H1 (cell line): ENCODE results near the gene GCAT. TPM values are rescaled to one million over a fixed set of nuclear protein-coding genes. Genes with fewer than 3 reads are reported as not detected.

ENCODE experiments used
- CTCF ChIA-PET: fragments of 300-600 bp; sonication (Branson Sonifier 250); formaldehyde crosslinking; loops from one replicate; lab custom pipeline; 2021; ENCODE audit not compliant: partially characterized antibody; lab: Charles Lee
- POLR2A ChIA-PET: fragments of 300-600 bp; sonication (Branson Sonifier 250); formaldehyde crosslinking; loops from one replicate; lab custom pipeline; 2021; ENCODE audit warnings: inconsistent platforms; ENCODE audit not compliant: partially characterized antibody; lab: Charles Lee
- DNase-seq, 2 experiments: peaks; one replicate each; pipeline versions ENCODE4 v3.0.0 to v3.0.0-alpha.2; 2010 to 2022; ENCODE audit warnings: low spot score in 2 of 2, low read depth in 1 of 2, mixed read lengths in 1 of 2
- FAIRE-seq: peaks from 2 replicates; lab custom pipeline; 2011; peaks lifted over from hg19 to GRCh38; lab: Jason Lieb, UNC
- H2AFZ ChIP-seq: 2 replicates; pipeline ENCODE4 v1.8.1; 2012; ENCODE audit warnings: low read length, inconsistent platforms
- H2AK5ac ChIP-seq: 2 replicates; pipeline ENCODE4 v1.6.1; 2013; ENCODE audit warnings: low read depth, low read length
- H2BK120ac ChIP-seq: replicated peaks from 2 replicates; pipeline ENCODE3; 2013; ENCODE audit warnings: low read depth, low read length, inconsistent platforms
- H2BK12ac ChIP-seq: 2 replicates; pipeline ENCODE4 v1.6.1; 2013; ENCODE audit warnings: low read depth, low read length
- H2BK15ac ChIP-seq: 2 replicates; pipeline ENCODE4 v1.6.1; 2013; ENCODE audit warnings: low read length
- H2BK20ac ChIP-seq: 2 replicates; pipeline ENCODE4 v1.6.1; 2013; ENCODE audit warnings: low read length
- H2BK5ac ChIP-seq: 2 replicates; pipeline ENCODE4 v1.6.1; 2013; ENCODE audit warnings: low read depth, low read length
- H3K14ac ChIP-seq: 2 replicates; pipeline ENCODE4 v1.6.1; 2013; ENCODE audit warnings: inconsistent platforms; ENCODE audit not compliant: insufficient read length
- H3K18ac ChIP-seq: 2 replicates; pipeline ENCODE4 v1.6.1; 2013; ENCODE audit warnings: low read length; ENCODE audit errors: extremely low read depth
- H3K23ac ChIP-seq: 2 replicates; pipeline ENCODE4 v1.6.1; 2013; ENCODE audit warnings: inconsistent platforms; ENCODE audit not compliant: insufficient read length
- H3K23me2 ChIP-seq: 2 replicates; pipeline ENCODE4 v1.6.1; 2013; ENCODE audit warnings: low read depth, low read length
- H3K27ac ChIP-seq: 2 replicates; pipeline ENCODE4 v1.6.1; 2011; ENCODE audit warnings: low read depth, low read length, inconsistent platforms
- H3K27me3 ChIP-seq, 4 experiments: replicated peaks in 1 of 4; 1 replicate in 1 of 4; 2 replicates in 3 of 4; pipeline versions ENCODE4 v1.6.1 to v1.8.1; 2011 to 2013; ENCODE audit warnings: low read length in 3 of 4, mild to moderate bottlenecking in 3 of 4, inconsistent platforms in 2 of 4, mixed read lengths in 2 of 4, moderate library complexity in 1 of 4; ENCODE audit not compliant: control insufficient read depth in 3 of 4, insufficient read depth in 3 of 4; ENCODE audit errors: extremely low read depth in 1 of 4
- H3K36me3 ChIP-seq, 4 experiments: 2 replicates each; pipeline versions ENCODE4 v1.6.1 to v1.8.1; 2011 to 2013; ENCODE audit warnings: mild to moderate bottlenecking in 4 of 4, low read length in 3 of 4, moderate library complexity in 2 of 4, control low read depth in 1 of 4, inconsistent platforms in 1 of 4; ENCODE audit not compliant: insufficient read depth in 4 of 4, control insufficient read depth in 2 of 4
- H3K4ac ChIP-seq: replicated peaks from 2 replicates; pipeline ENCODE3; 2013; ENCODE audit warnings: low read length, low read depth, mixed read lengths, inconsistent platforms; ENCODE audit not compliant: insufficient read length
- H3K4me1 ChIP-seq, 4 experiments: replicated peaks in 1 of 4; 1 replicate in 1 of 4; 2 replicates in 3 of 4; pipeline versions ENCODE4 v1.6.1 to v1.8.1; 2011 to 2013; ENCODE audit warnings: low read length in 3 of 4, inconsistent platforms in 2 of 4, mixed read lengths in 1 of 4; ENCODE audit not compliant: insufficient read depth in 4 of 4, control insufficient read depth in 3 of 4
- H3K4me2 ChIP-seq, 2 experiments: 2 replicates each; pipeline versions ENCODE4 v1.6.1 to v1.8.1; 2011 to 2013; ENCODE audit warnings: low read depth in 2 of 2, low read length in 2 of 2, control low read depth in 1 of 2, inconsistent platforms in 1 of 2, mild to moderate bottlenecking in 1 of 2; ENCODE audit not compliant: insufficient read depth in 1 of 2
- H3K4me3 ChIP-seq, 4 experiments: fragments of 200-600, 300-600 bp in 1 of 4; sonication (generic), shearing (Covaris generic), sonication (Bioruptor Twin) in 1 of 4; 2 replicates each; pipeline versions ENCODE4 v1.5.1 to v1.8.1; 2011 to 2016; ENCODE audit warnings: low read length in 4 of 4, low read depth in 3 of 4, control low read depth in 2 of 4, inconsistent platforms in 2 of 4, mild to moderate bottlenecking in 2 of 4, mixed read lengths in 1 of 4, moderate library complexity in 1 of 4; ENCODE audit not compliant: insufficient read depth in 2 of 4; ENCODE audit errors: extremely low read depth in 1 of 4
- H3K56ac ChIP-seq: replicated peaks from 2 replicates; pipeline ENCODE3; 2013; ENCODE audit warnings: low read depth, mild to moderate bottlenecking, mixed read lengths, low read length, inconsistent platforms; ENCODE audit not compliant: insufficient read length
- H3K79me1 ChIP-seq: 2 replicates; pipeline ENCODE4 v1.6.1; 2013; ENCODE audit warnings: low read depth, low read length, control low read depth
- H3K79me2 ChIP-seq, 2 experiments: 2 replicates each; pipeline versions ENCODE4 v1.6.1 to v1.8.1; 2012 to 2013; ENCODE audit warnings: low read length in 2 of 2, mild to moderate bottlenecking in 2 of 2, inconsistent platforms in 1 of 2; ENCODE audit not compliant: insufficient read depth in 2 of 2, control insufficient read depth in 1 of 2
- H3K9ac ChIP-seq, 4 experiments: replicated peaks in 1 of 4; 1 replicate in 1 of 4; 2 replicates in 3 of 4; pipeline versions ENCODE4 v1.6.1 to v1.8.1; 2011 to 2013; ENCODE audit warnings: low read depth in 3 of 4, low read length in 3 of 4, control low read depth in 2 of 4, mild to moderate bottlenecking in 2 of 4, moderate library complexity in 2 of 4, inconsistent platforms in 1 of 4; ENCODE audit errors: extremely low read depth in 1 of 4
- H3K9me3 ChIP-seq, 2 experiments: 2 replicates each; pipeline versions ENCODE4 v1.6.1 to v1.8.1; 2012 to 2013; ENCODE audit warnings: mild to moderate bottlenecking in 2 of 2, moderate library complexity in 2 of 2, control low read depth in 1 of 2, inconsistent platforms in 1 of 2, low read depth in 1 of 2, low read length in 1 of 2, mixed read lengths in 1 of 2; ENCODE audit not compliant: insufficient read depth in 2 of 2
- H4K20me1 ChIP-seq, 2 experiments: replicated peaks in 1 of 2; 2 replicates each; pipeline versions ENCODE3 to v1.8.1; 2011 to 2013; ENCODE audit warnings: inconsistent platforms in 2 of 2, low read length in 2 of 2, mild to moderate bottlenecking in 1 of 2; ENCODE audit not compliant: insufficient read depth in 2 of 2, control insufficient read depth in 1 of 2
- H4K5ac ChIP-seq: 2 replicates; pipeline ENCODE4 v1.6.1; 2013; ENCODE audit warnings: low read length, low read depth, mixed read lengths, inconsistent platforms; ENCODE audit not compliant: insufficient read length
- H4K8ac ChIP-seq: 2 replicates; pipeline ENCODE4 v1.8.0; 2013; ENCODE audit warnings: mild to moderate bottlenecking, moderate library complexity, low read length, inconsistent platforms; ENCODE audit not compliant: insufficient read depth; ENCODE audit errors: extremely low read depth
- H4K91ac ChIP-seq: replicated peaks from 2 replicates; pipeline ENCODE3; 2013; ENCODE audit warnings: low read length, mixed read lengths, inconsistent platforms; ENCODE audit not compliant: insufficient read length
- CHD1 ChIP-seq: IDR thresholded peaks from 2 replicates; pipeline ENCODE4 v1.6.1; 2012; ENCODE audit warnings: low read depth, low read length, improper control_type of control experiment
- HDAC6 ChIP-seq: IDR thresholded peaks from one replicate; pipeline ENCODE4 v1.7.1; 2012; ENCODE audit warnings: low read depth, mild to moderate bottlenecking, inconsistent platforms, low read length, moderate library complexity
- MAFK ChIP-seq: IDR thresholded peaks from 2 replicates; pipeline ENCODE4 v1.6.1; 2012; ENCODE audit warnings: low read depth, mild to moderate bottlenecking, improper control_type of control experiment, low read length
- TAF7 ChIP-seq: optimal IDR thresholded peaks from 2 replicates; pipeline ENCODE3; 2011; ENCODE audit warnings: low read depth, mild to moderate bottlenecking, inconsistent platforms, low read length, moderate library complexity, borderline replicate concordance
- ZNF274 ChIP-seq: IDR thresholded peaks from 2 replicates; pipeline ENCODE4 v1.7.0; 2012; ENCODE audit warnings: low read length, borderline replicate concordance; ENCODE audit errors: extremely low read depth
- WGBS, 2 experiments: shearing (Covaris generic) in 1 of 2; methylation state at CpG; one replicate each; pipeline versions ENCODE4 v1.1.6 to v1.1.7; 2013 to 2015; ENCODE audit warnings: low lambda C conversion rate in 2 of 2, mixed read lengths in 2 of 2, inconsistent platforms in 1 of 2, low coverage in 1 of 2, missing lambda C conversion rate in 1 of 2; ENCODE audit not compliant: insufficient replicate concordance in 2 of 2, insufficient coverage in 1 of 2, insufficient read length in 1 of 2; ENCODE audit errors: extremely low coverage in 1 of 2, missing lambda C conversion rate in 1 of 2; 5-methylcytosine and 5-hydroxymethylcytosine counted together
- polyA plus RNA-seq, 7 experiments: library from polyadenylated mRNA; depleted of rRNA in 3 of 7; stranded (reverse) in 5 of 7; unstranded in 2 of 7; fragments of >200 nt in 5 of 7; fragments of 200-250 nt in 2 of 7; gene quantifications; 1 replicate in 5 of 7; 2 replicates in 1 of 7; 4 replicates in 1 of 7; pipeline versions ENCODE4 v1.2.1 to v1.2.3, GENCODE V29; 2011 to 2013; ENCODE audit warnings: missing spikeins in 2 of 7, mixed read lengths in 2 of 7
- total RNA-seq: library from RNA; stranded (reverse); fragmentation: NEBNext Ultra II Directional; extraction: Animal tissue kit (Norgen Biotek cat#: 25700); gene quantifications from 2 replicates; pipeline ENCODE4 v1.2.1, GENCODE V29; 2021

Gene GCAT
- total and polyA plus RNA-seq, 2 of the 8 experiments (the other 6 are each of a cell fraction or from before 2014, with no cell fraction given): 24.3 to 47.5 TPM

DNA sequence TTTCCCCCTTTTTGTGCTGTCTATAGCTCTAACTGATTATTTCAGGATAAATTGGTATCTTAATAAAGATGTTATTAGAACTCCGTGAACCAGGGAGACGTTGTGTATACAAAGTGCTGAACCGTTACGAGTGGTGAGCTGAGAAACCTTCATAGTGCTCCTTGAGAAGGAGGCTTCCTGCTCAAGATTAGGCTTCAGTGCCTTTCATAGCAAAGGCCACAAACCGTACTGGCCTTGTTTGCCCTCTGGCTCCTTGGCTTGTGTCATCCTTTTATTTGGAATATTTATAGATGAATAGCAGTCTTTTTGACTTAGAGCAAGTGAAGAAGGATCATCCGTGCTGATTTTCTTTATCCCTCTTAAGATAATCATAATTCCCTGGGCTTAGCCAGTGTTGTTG is 57.8 kb downstream of the GCAT start:
- Histone ChIP-seq H3K27me3 (no peaks in the 10 kb centered on the region), H2AK5ac (no peak overlapping the region), H4K8ac (no peak overlapping the region), H3K4me1 (no peaks in the 10 kb centered on the region), H3K14ac (no peak overlapping the region), H3K23ac (no peak overlapping the region), H3K9ac (no peak overlapping the region), H4K20me1 (peaks cover 4 to 17% of the 10 kb centered on the region in 2 experiments), H3K36me3 (peaks cover 43 to 83% (median 74%) of the 10 kb centered on the region in 4 experiments), H3K23me2 (no peaks in the 10 kb centered on the region), H2AFZ (no peak overlapping the region), H3K4ac (no peak overlapping the region), H3K18ac (no peak overlapping the region), H4K5ac (no peak overlapping the region), H3K27ac (no peak overlapping the region), H2BK12ac (no peak overlapping the region), H2BK5ac (no peak overlapping the region), H2BK120ac (no peak overlapping the region), H3K9me3 (no peaks in the 10 kb centered on the region), H3K56ac (no peak overlapping the region), H3K4me2 (no peak overlapping the region), H3K79me1 (peaks cover 2% of the 10 kb centered on the region; the same call in 1 of the 2 replicates), H2BK20ac (no peak overlapping the region), H3K4me3 (no peak overlapping the region), H3K79me2 (peaks cover 0 to 4% of the 10 kb centered on the region in 2 experiments; a peak in 1 of 4 replicates), H2BK15ac (no peak overlapping the region), H4K91ac (no peak overlapping the region)
- DNase-seq: no peak
- CTCF ChIA-PET: interaction anchor here (0.6 to 5.1 kb wide), 7 partner anchors 10 to 80 kb away, joined by 3 to 80 read pairs (median 3); partner anchors contain the start of gene GALR3
- whole genome bisulfite sequencing, 2 experiments: 95% methylated on average over 6 of the region's 6 CpGs; no CpG with 5 or more reads in 1 of the 2 experiments
- no peak for TF ChIP-seq ZNF274
- TF ChIP-seq MAFK: no peak
- no peak for TF ChIP-seq TAF7
- no peak for TF ChIP-seq HDAC6
- TF ChIP-seq CHD1: no peak
- POLR2A ChIA-PET: interaction anchor here (0.7 to 8.8 kb wide), 6 partner anchors 9 to 75 kb away, joined by 3 to 86 read pairs (median 3); no protein-coding TSS in a partner anchor
- FAIRE-seq: no peak
